H9 (cell line): Measurements from ENCODE around the gene OPHN1. TPM values are rescaled to one million over a fixed set of nuclear protein-coding genes. Genes with fewer than 3 reads are reported as not detected.

Experiments
- DNase-seq: peaks from one replicate; pipeline ENCODE4 v3.0.0-alpha.2; 2017
- H2AFZ ChIP-seq: one replicate; pipeline ENCODE4 v1.6.1; 2013; ENCODE audit warnings: mild to moderate bottlenecking, low read length, control low read depth, moderate library complexity
- H2AK5ac ChIP-seq: 2 replicates; pipeline ENCODE4 v1.6.1; 2013; ENCODE audit warnings: low read length, control low read depth, mixed read lengths; ENCODE audit not compliant: insufficient read length
- H2BK120ac ChIP-seq: one replicate; pipeline ENCODE4 v1.6.1; 2013; ENCODE audit warnings: low read depth, mild to moderate bottlenecking, low read length, control low read depth, inconsistent platforms; ENCODE audit not compliant: poor library complexity, severe bottlenecking
- H2BK12ac ChIP-seq: 2 replicates; pipeline ENCODE4 v1.6.1; 2013; ENCODE audit warnings: low read length, control low read depth, mixed read lengths, low read depth; ENCODE audit not compliant: insufficient read length
- H2BK15ac ChIP-seq: 2 replicates; pipeline ENCODE4 v1.6.1; 2013; ENCODE audit warnings: low read depth, low read length, control low read depth
- H2BK20ac ChIP-seq: one replicate; pipeline ENCODE4 v1.6.1; 2013; ENCODE audit warnings: low read depth, mild to moderate bottlenecking, low read length, control low read depth, inconsistent platforms; ENCODE audit not compliant: poor library complexity, severe bottlenecking
- H2BK5ac ChIP-seq: 2 replicates; pipeline ENCODE4 v1.6.1; 2013; ENCODE audit warnings: low read length, control low read depth, mixed read lengths; ENCODE audit not compliant: insufficient read length
- H3K14ac ChIP-seq: 2 replicates; pipeline ENCODE4 v1.6.1; 2013; ENCODE audit warnings: low read length, control low read depth; ENCODE audit not compliant: insufficient read depth
- H3K18ac ChIP-seq: 2 replicates; pipeline ENCODE4 v1.6.1; 2013; ENCODE audit warnings: low read depth, mild to moderate bottlenecking, mixed read lengths, low read length, control low read depth; ENCODE audit not compliant: insufficient read length
- H3K23ac ChIP-seq: 2 replicates; pipeline ENCODE4 v1.6.1; 2013; ENCODE audit warnings: low read length, control low read depth, mixed read lengths, low read depth; ENCODE audit not compliant: insufficient read length
- H3K23me2 ChIP-seq: 2 replicates; pipeline ENCODE4 v1.6.1; 2013; ENCODE audit warnings: low read depth, mild to moderate bottlenecking, mixed read lengths, low read length, control low read depth; ENCODE audit not compliant: insufficient read length, poor library complexity, severe bottlenecking
- H3K27ac ChIP-seq: 2 replicates; pipeline ENCODE4 v1.5.1; 2013; ENCODE audit warnings: low read length, control low read depth, mixed read lengths, low read depth; ENCODE audit not compliant: insufficient read length
- H3K27me3 ChIP-seq: 2 replicates; pipeline ENCODE4 v1.6.1; 2013; ENCODE audit warnings: low read length, control low read depth, inconsistent platforms; ENCODE audit not compliant: insufficient read depth
- H3K4ac ChIP-seq: 2 replicates; pipeline ENCODE4 v1.6.1; 2013; ENCODE audit warnings: low read depth, mild to moderate bottlenecking, control low read depth, inconsistent platforms, low read length, moderate library complexity
- H3K4me1 ChIP-seq: 2 replicates; pipeline ENCODE4 v1.6.1; 2013; ENCODE audit warnings: low read length, control low read depth, inconsistent platforms; ENCODE audit not compliant: insufficient read depth
- H3K4me2 ChIP-seq: 2 replicates; pipeline ENCODE4 v1.6.1; 2013; ENCODE audit warnings: low read length, control low read depth, mixed read lengths; ENCODE audit not compliant: insufficient read length, insufficient read depth
- H3K56ac ChIP-seq: 2 replicates; pipeline ENCODE4 v1.6.1; 2013; ENCODE audit warnings: low read depth, mild to moderate bottlenecking, mixed read lengths, low read length, control low read depth; ENCODE audit not compliant: insufficient read length
- H3K79me1 ChIP-seq: 2 replicates; pipeline ENCODE4 v1.6.1; 2013; ENCODE audit warnings: low read depth, mild to moderate bottlenecking, moderate library complexity, low read length, control low read depth, inconsistent platforms; ENCODE audit not compliant: insufficient read depth, poor library complexity, severe bottlenecking
- H3K79me2 ChIP-seq: 2 replicates; pipeline ENCODE4 v1.6.1; 2013; ENCODE audit warnings: low read length, control low read depth, inconsistent platforms; ENCODE audit not compliant: insufficient read depth
- H3K9ac ChIP-seq: 2 replicates; pipeline ENCODE4 v1.6.1; 2013; ENCODE audit warnings: low read length, control low read depth, mixed read lengths; ENCODE audit not compliant: insufficient read length; ENCODE audit errors: extremely low read depth
- H3K9me3 ChIP-seq: one replicate; pipeline ENCODE4 v1.6.1; 2013; ENCODE audit warnings: low read depth, low read length, inconsistent platforms; ENCODE audit not compliant: control insufficient read depth
- H3T11ph ChIP-seq: one replicate; pipeline ENCODE4 v1.6.1; 2013; ENCODE audit warnings: mild to moderate bottlenecking, low read length, control low read depth, inconsistent platforms
- H4K20me1 ChIP-seq: one replicate; pipeline ENCODE4 v1.6.1; 2013; ENCODE audit not compliant: control insufficient read depth, insufficient read length, insufficient read depth
- H4K5ac ChIP-seq: 2 replicates; pipeline ENCODE4 v1.6.1; 2013; ENCODE audit warnings: low read depth, mild to moderate bottlenecking, mixed read lengths, low read length, control low read depth; ENCODE audit not compliant: insufficient read length
- H4K8ac ChIP-seq: replicated peaks from 2 replicates; pipeline ENCODE4 v1.6.1; 2013; ENCODE audit warnings: low read length, control low read depth, mixed read lengths, low read depth; ENCODE audit not compliant: insufficient read length
- H4K91ac ChIP-seq: 2 replicates; pipeline ENCODE4 v1.6.1; 2013; ENCODE audit warnings: low read depth, mild to moderate bottlenecking, moderate library complexity, mixed read lengths, low read length, control low read depth; ENCODE audit not compliant: insufficient read length
- H3K27ac Mint-ChIP-seq, 3 experiments: 2 replicates in 2 of 3; 3 replicates in 1 of 3; pipeline ENCODE4 v1.8.0; 2020 to 2021; ENCODE audit warnings: mixed read lengths in 3 of 3, mild to moderate bottlenecking in 1 of 3, moderate library complexity in 1 of 3
- H3K27me3 Mint-ChIP-seq: 2 replicates; pipeline ENCODE4 v1.8.0; 2021; ENCODE audit warnings: low read depth, mild to moderate bottlenecking, moderate library complexity, mixed read lengths
- H3K36me3 Mint-ChIP-seq, 3 experiments: 2 replicates in 2 of 3; 3 replicates in 1 of 3; pipeline ENCODE4 v1.8.0; 2020 to 2021; ENCODE audit warnings: low read depth in 3 of 3, mixed read lengths in 3 of 3; ENCODE audit not compliant: insufficient read depth in 1 of 3
- H3K4me1 Mint-ChIP-seq, 2 experiments: 2 replicates each; pipeline ENCODE4 v1.8.0; 2020; ENCODE audit warnings: mixed read lengths in 2 of 2
- H3K4me3 Mint-ChIP-seq, 2 experiments: 2 replicates in 1 of 2; 3 replicates in 1 of 2; pipeline ENCODE4 v1.8.0; 2020 to 2021; ENCODE audit warnings: mild to moderate bottlenecking in 2 of 2, mixed read lengths in 2 of 2, moderate library complexity in 1 of 2
- H3K9me3 Mint-ChIP-seq, 2 experiments: 2 replicates in 1 of 2; 3 replicates in 1 of 2; pipeline ENCODE4 v1.8.0; 2020; ENCODE audit warnings: mild to moderate bottlenecking in 2 of 2, mixed read lengths in 2 of 2, moderate library complexity in 1 of 2
- WGBS: extraction: QIAGEN DNeasy Blood & Tissue Kit; methylation state at CpG from one replicate; pipeline ENCODE4 v1.1.7; 2013; ENCODE audit warnings: missing lambda C conversion rate, low lambda C conversion rate, mixed read lengths; ENCODE audit not compliant: insufficient read length; ENCODE audit errors: extremely low coverage; 5-methylcytosine and 5-hydroxymethylcytosine counted together
- total RNA-seq: library from RNA; stranded (reverse); gene quantifications from 2 replicates; pipeline ENCODE4 v1.2.1, GENCODE V29; 2021
- TF ChIP-seq, protein P1 (sequence below): fragments of 200-600 bp; sonication (generic); conservative IDR thresholded peaks from 3 replicates; pipeline ENCODE4 v1.8.0; 2021; ENCODE audit warnings: antibody characterized with exemption, mild to moderate bottlenecking

The OPHN1 gene
- total RNA-seq, 1 experiment from 2014 or later, result 1.5 TPM

DNA sequence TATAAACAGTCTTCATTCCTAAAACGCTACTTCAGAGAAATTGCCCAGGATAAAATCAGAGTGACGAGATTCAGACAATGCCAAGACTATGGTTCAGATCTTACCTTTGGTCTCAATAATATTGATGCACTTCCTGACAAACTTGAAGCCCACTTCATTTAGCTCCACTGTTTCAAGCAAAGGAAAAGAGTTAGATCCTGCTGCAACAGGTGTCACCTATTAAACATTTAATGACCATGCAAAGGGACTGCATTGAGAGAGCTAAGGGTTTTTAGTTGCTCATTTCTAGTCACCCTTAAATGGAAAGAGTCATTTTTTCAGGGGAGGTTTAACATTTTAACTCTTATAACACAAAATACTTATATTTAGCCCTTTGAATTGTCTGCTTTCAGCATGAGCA lies 239.5 kb downstream of the OPHN1 start:
- no CpG with 5 or more reads among the region's 2 CpGs for WGBS

More for the DNA sequence above, 239.5 kb downstream of the OPHN1 start:
- no peak overlapping the region for H3K18ac ChIP-seq
- H3K79me2 ChIP-seq, result no peaks in the 10 kb centered on the region
- H3K23me2 ChIP-seq, result no peaks in the 10 kb centered on the region
- no peak for DNase-seq
- H3K27me3 Mint-ChIP-seq, result no peaks in the 10 kb centered on the region
- no peak overlapping the region for H2BK12ac ChIP-seq
- H3K4me1 ChIP-seq, result no peaks in the 10 kb centered on the region
- H4K5ac ChIP-seq, result no peak overlapping the region
- H3K4me3 Mint-ChIP-seq, result no peak overlapping the region
- H2BK5ac ChIP-seq, result no peak overlapping the region
- no peak overlapping the region for H4K8ac ChIP-seq
- no peak overlapping the region for H2BK20ac ChIP-seq
- H3K9me3 ChIP-seq, result peaks cover 14% of the 10 kb centered on the region
- H3K27ac ChIP-seq, result no peak overlapping the region
- no peaks in the 10 kb centered on the region for H3K27me3 ChIP-seq
- no peak overlapping the region for H3K14ac ChIP-seq
- H3K9me3 Mint-ChIP-seq, result peaks cover 53 to 58% of the 10 kb centered on the region in 2 experiments
- H3K23ac ChIP-seq, result no peak overlapping the region
- H3K79me1 ChIP-seq, result no peaks in the 10 kb centered on the region
- no peak overlapping the region for H3K56ac ChIP-seq
- H3K4me1 Mint-ChIP-seq, result peaks cover 6% of the 10 kb centered on the region in 2 experiments
- no peak overlapping the region for H3T11ph ChIP-seq
- H2AK5ac ChIP-seq, result no peak overlapping the region
- TF ChIP-seq, protein P1, sequence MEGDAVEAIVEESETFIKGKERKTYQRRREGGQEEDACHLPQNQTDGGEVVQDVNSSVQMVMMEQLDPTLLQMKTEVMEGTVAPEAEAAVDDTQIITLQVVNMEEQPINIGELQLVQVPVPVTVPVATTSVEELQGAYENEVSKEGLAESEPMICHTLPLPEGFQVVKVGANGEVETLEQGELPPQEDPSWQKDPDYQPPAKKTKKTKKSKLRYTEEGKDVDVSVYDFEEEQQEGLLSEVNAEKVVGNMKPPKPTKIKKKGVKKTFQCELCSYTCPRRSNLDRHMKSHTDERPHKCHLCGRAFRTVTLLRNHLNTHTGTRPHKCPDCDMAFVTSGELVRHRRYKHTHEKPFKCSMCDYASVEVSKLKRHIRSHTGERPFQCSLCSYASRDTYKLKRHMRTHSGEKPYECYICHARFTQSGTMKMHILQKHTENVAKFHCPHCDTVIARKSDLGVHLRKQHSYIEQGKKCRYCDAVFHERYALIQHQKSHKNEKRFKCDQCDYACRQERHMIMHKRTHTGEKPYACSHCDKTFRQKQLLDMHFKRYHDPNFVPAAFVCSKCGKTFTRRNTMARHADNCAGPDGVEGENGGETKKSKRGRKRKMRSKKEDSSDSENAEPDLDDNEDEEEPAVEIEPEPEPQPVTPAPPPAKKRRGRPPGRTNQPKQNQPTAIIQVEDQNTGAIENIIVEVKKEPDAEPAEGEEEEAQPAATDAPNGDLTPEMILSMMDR, result no peak
- peaks cover 2% of the 10 kb centered on the region for H4K20me1 ChIP-seq
- H3K27ac Mint-ChIP-seq, result no peak overlapping the region
- H3K4ac ChIP-seq, result no peak overlapping the region
- H4K91ac ChIP-seq, result no peak overlapping the region
- no peak overlapping the region for H3K4me2 ChIP-seq
- H3K36me3 Mint-ChIP-seq, result peaks cover 0 to 4% (median 0%) of the 10 kb centered on the region in 3 experiments; a peak in 2 of 7 replicates
- H2BK15ac ChIP-seq, result no peak overlapping the region
- H2AFZ ChIP-seq, result no peak overlapping the region
- no peak overlapping the region for H3K9ac ChIP-seq
- no peak overlapping the region for H2BK120ac ChIP-seq
